Measurements from ENCODE around the gene SSMEM1. TPM values are rescaled to one million over a fixed set of nuclear protein-coding genes. Genes with fewer than 3 reads are reported as not detected.

SSMEM1 gene, protein sequence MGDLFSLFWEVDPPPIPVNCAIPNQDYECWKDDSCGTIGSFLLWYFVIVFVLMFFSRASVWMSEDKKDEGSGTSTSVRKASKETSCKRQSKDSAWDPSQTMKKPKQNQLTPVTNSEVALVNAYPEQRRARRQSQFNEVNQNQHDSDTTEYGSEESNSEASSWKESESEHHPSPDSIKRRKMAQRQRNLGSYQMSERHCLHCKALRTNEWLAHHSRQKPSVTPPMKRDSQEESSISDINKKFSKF
- total RNA-seq, result not detected
- polyA plus RNA-seq, result under 1 TPM in 1 of 2 donors, not detected in 1; 0.09 TPM

DNA sequence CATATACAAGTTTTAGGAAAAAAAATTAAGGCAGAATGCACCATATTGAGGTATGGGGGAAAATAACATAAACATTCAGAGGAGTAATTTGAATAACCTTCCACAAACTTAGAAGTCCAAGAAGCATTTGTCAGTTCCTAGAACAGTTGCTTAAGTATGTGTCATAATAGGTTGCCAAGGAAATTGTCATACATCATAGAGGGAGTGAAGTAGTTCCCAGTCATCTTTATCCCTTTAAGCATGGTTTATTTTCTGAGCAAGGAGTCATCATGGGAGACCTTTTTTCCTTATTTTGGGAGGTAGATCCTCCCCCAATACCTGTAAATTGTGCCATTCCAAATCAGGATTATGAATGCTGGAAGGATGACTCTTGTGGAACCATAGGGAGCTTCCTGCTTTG, at the start of gene SSMEM1:
Gene SSMEM1, plus strand, starts transcription at position 219 of the 400 bp plus-strand sequence. Its CDS starts 51 bp downstream, at position 270.
- no peak for FAIRE-seq

GRCh38 chr7:130160023-130160422, 47.6 kb upstream of the SSMEM1 start:
- no peak overlapping the region for H3K27ac ChIP-seq
- peaks cover 0 to under 1% (median under 1%) of the 10 kb centered on the region in 3 donors for H3K4me1 ChIP-seq
- no peak overlapping the region for H3K4me3 ChIP-seq
- intact Hi-C loops (cut with DNase I), result no loop called here
- 98% methylated on average over 2 of the region's 2 CpGs for WGBS, 2 donors
- DNase-seq (no peak), FAIRE-seq (no peak), ATAC-seq (no peak)
- TF ChIP-seq CTCF (IDR thresholded peaks at IDR 0.05), result no peak
- no peaks in the 10 kb centered on the region for H3K27me3 ChIP-seq
- H3K9me3 ChIP-seq, result no peaks in the 10 kb centered on the region
- H3K36me3 ChIP-seq, result no peaks in the 10 kb centered on the region

More for the DNA sequence above, at the start of gene SSMEM1:
- no peak for DNase-seq
- intact Hi-C loops (cut with DNase I), result no loop called here
- no peaks in the 10 kb centered on the region for H3K27me3 ChIP-seq
- H3K36me3 ChIP-seq, result peaks cover 0 to 1% (median 0%) of the 10 kb centered on the region in 3 donors
- no peaks in the 10 kb centered on the region for H3K9me3 ChIP-seq
- no peak for TF ChIP-seq CTCF (IDR thresholded peaks at IDR 0.05)
- H3K4me1 ChIP-seq, result no peaks in the 10 kb centered on the region
- no peak within 1 kb of the TSS for H3K27ac ChIP-seq
- no peak within 1 kb of the TSS for H3K4me3 ChIP-seq
- no peak for ATAC-seq

DNA sequence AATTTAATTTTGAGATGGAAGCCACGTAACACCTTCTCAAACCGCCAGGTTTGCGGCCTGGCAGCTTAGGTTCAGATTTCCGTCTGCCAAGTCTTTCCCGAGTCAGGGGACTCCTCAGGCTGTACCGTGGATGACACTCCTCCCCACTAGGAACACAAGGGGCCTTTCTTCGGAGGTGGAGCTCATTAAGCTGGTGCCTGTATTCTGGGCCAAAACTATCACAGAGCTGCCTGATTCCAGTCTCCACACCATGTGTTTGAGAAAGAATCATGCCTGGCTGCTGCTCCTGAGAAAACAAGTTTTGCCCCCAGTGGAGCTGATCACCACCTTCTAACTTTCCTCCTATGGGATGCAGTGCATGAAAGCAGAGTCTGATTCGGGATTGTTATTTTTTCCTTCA, 47.2 kb upstream of the SSMEM1 start:
- Histone ChIP-seq H3K27me3 (no peaks in the 10 kb centered on the region), H3K36me3 (no peaks in the 10 kb centered on the region), H3K9me3 (no peaks in the 10 kb centered on the region), H3K27ac (no peak overlapping the region), H3K4me3 (no peak overlapping the region), H3K4me1 (no peaks in the 10 kb centered on the region)
- ATAC-seq, result no peak
- no peak for DNase-seq
- 90 to 98% methylated on average over 8 of the region's 8 CpGs for WGBS, 2 donors
- intact Hi-C loops (cut with DNase I), result no loop called here
- no peak for FAIRE-seq
- no peak for TF ChIP-seq CTCF (IDR thresholded peaks at IDR 0.05)

DNA sequence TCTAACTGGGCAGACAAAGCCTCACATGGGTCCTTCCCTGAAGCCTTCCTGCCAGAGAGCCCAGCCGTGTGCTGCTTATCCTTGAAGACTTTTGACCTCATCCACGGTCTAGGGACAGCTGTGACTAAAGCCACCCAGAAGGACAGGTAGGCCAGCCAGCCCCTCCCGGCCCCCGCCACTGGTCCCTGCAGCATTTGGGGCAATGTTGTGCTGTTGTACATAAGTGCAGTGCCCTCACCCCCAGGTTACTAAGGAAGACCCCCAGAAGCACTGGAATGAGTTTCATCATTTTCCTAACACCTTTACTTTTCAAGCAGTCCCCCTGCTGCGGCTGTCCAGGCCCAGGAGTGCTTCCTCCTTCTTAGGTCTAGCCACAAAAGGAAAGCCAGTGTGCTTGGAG, 45.5 kb upstream of the SSMEM1 start:
- WGBS, 2 donors, result 92 to 94% methylated on average over 5 of the region's 5 CpGs
- TF ChIP-seq CTCF (IDR thresholded peaks at IDR 0.05), result no peak
- intact Hi-C loops (cut with DNase I), result no loop called here
- no peaks in the 10 kb centered on the region for H3K4me1 ChIP-seq
- ATAC-seq, result no peak
- H3K27me3 ChIP-seq, result no peaks in the 10 kb centered on the region
- H3K9me3 ChIP-seq, result no peaks in the 10 kb centered on the region
- H3K27ac ChIP-seq, result no peak overlapping the region
- no peak overlapping the region for H3K4me3 ChIP-seq
- FAIRE-seq, result no peak
- no peak for DNase-seq
- H3K36me3 ChIP-seq, result peaks cover 0 to 8% (median 0%) of the 10 kb centered on the region in 3 donors

GRCh38 chr7:130174237-130174959, 33.3 kb upstream of the SSMEM1 start:
- H3K27me3 ChIP-seq, result no peaks in the 10 kb centered on the region
- no peak for TF ChIP-seq CTCF (IDR thresholded peaks at IDR 0.05)
- no peak overlapping the region for H3K27ac ChIP-seq
- DNase-seq (no peak), ATAC-seq (no peak), FAIRE-seq (no peak)
- intact Hi-C loops (cut with DNase I), result no loop called here
- no peaks in the 10 kb centered on the region for H3K9me3 ChIP-seq
- peaks cover 0 to 22% (median 13%) of the 10 kb centered on the region in 3 donors for H3K36me3 ChIP-seq
- WGBS, 2 donors, result 91 to 93% methylated on average over 4 of the region's 4 CpGs
- H3K4me1 ChIP-seq, result no peaks in the 10 kb centered on the region
- no peak overlapping the region for H3K4me3 ChIP-seq

Measured in pancreas (tissue), 10 donors.